Upper lobe of left lung (tissue), 4 donors: ENCODE measurements around the gene KIF26B.

Source experiments
- CTCF ChIP-seq, 6 experiments: fragments of 450-650 bp in 4 of 6; fragments of 200-600 bp in 2 of 6; sonication (generic) in 2 of 6; IDR thresholded peaks; one replicate each; pipeline ENCODE4 v1.5.1; 2016 to 2019; ENCODE audit warnings: antibody characterized with exemption in 6 of 6
- EP300 ChIP-seq, 4 donors: sonication (generic); formaldehyde crosslinking; IDR thresholded peaks; one replicate each; pipeline ENCODE4 v1.5.1; 2017; ENCODE audit warnings: antibody characterized with exemption in 4 of 4, control low read depth in 2 of 4
- POLR2A ChIP-seq, 4 donors: fragments of 450-650 bp; IDR thresholded peaks; one replicate each; pipeline ENCODE4 v1.5.1; 2016 to 2017; ENCODE audit warnings: antibody characterized with exemption in 4 of 4, mild to moderate bottlenecking in 2 of 4
- POLR2AphosphoS5 ChIP-seq, 2 donors: sonication (generic); formaldehyde crosslinking; IDR thresholded peaks; one replicate each; pipeline ENCODE4 v1.5.1; 2017; ENCODE audit warnings: antibody characterized with exemption in 2 of 2

DNA sequence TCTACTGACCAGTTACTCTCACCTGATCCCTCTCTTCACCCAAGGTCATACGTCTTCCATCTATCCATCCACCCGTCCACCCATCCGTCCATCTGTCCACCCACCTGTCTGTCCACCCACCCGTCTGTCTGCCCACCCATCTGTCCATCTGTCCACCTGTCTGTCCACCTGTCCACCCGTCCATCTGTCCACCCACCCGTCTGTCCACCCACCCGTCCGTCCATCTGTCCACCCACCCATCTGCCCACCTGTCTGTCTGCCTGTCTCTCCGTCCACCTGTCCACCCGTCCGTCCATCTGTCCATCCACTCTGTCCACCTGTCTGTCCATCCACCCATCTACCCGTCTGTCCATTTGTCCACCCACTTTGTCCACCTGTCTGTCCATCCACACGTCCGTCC lies 11.8 kb upstream of the KIF26B start:
- no peak for TF ChIP-seq EP300 (IDR thresholded peaks at IDR 0.05)
- no peak for TF ChIP-seq CTCF (IDR thresholded peaks at IDR 0.05)
- no peak for TF ChIP-seq POLR2AphosphoS5 (IDR thresholded peaks at IDR 0.05)
- TF ChIP-seq POLR2A (IDR thresholded peaks at IDR 0.05): no peak
